Loucy (cell line): ENCODE measurements around the gene CFAP77.

ENCODE experiments used
- H2AFZ ChIP-seq: fragments of 200-600 bp; sonication (generic); 2 replicates; pipeline ENCODE4 v1.6.0; 2016; ENCODE audit warnings: antibody characterized with exemption, mild to moderate bottlenecking, low read length, moderate library complexity
- H3F3A ChIP-seq: fragments of 200-600 bp; 2 replicates; pipeline ENCODE4 v1.6.0; 2016; ENCODE audit warnings: antibody characterized with exemption, low read depth, mild to moderate bottlenecking
- H3K27me3 ChIP-seq: fragments of 200-600 bp; sonication (generic); 2 replicates; pipeline ENCODE4 v1.6.1; 2014; ENCODE audit warnings: low read length, mild to moderate bottlenecking; ENCODE audit not compliant: insufficient read depth, poor library complexity, severe bottlenecking
- H3K36me3 ChIP-seq: fragments of 200-600 bp; sonication (generic); 2 replicates; pipeline ENCODE4 v1.6.1; 2016; ENCODE audit warnings: low read length; ENCODE audit not compliant: insufficient read depth
- H3K4me1 ChIP-seq: fragments of 200-600 bp; sonication (generic); 2 replicates; pipeline ENCODE4 v1.5.1; 2014; ENCODE audit warnings: low read length, mild to moderate bottlenecking; ENCODE audit not compliant: insufficient read depth, poor library complexity, severe bottlenecking
- H3K4me2 ChIP-seq: fragments of 200-600 bp; sonication (generic); 2 replicates; pipeline ENCODE4 v1.6.0; 2014; ENCODE audit warnings: antibody characterized with exemption, low read length, low read depth, mild to moderate bottlenecking; ENCODE audit not compliant: poor library complexity, severe bottlenecking
- H3K4me3 ChIP-seq: fragments of 200-600 bp; sonication (generic); 2 replicates; pipeline ENCODE4 v1.5.1; 2014; ENCODE audit warnings: low read length, mild to moderate bottlenecking, mixed read lengths; ENCODE audit not compliant: poor library complexity, severe bottlenecking
- H3K79me2 ChIP-seq: fragments of 200-600 bp; sonication (generic); 2 replicates; pipeline ENCODE4 v1.6.1; 2014; ENCODE audit warnings: low read length; ENCODE audit not compliant: insufficient read depth
- H3K9ac ChIP-seq: fragments of 200-600 bp; sonication (generic); 2 replicates; pipeline ENCODE4 v1.6.0; 2014; ENCODE audit warnings: mild to moderate bottlenecking, low read depth, low read length, moderate library complexity; ENCODE audit not compliant: poor library complexity, severe bottlenecking
- H3K9me2 ChIP-seq: fragments of 200-600 bp; sonication (generic); replicated peaks from 2 replicates; pipeline ENCODE4 v1.6.1; 2016; ENCODE audit warnings: low read depth, low read length, mixed read lengths
- H3K9me3 ChIP-seq: fragments of 200-600 bp; sonication (generic); 2 replicates; pipeline ENCODE4 v1.6.1; 2014; ENCODE audit warnings: mild to moderate bottlenecking, antibody characterized with exemption, low read length, low read depth; ENCODE audit not compliant: insufficient read depth
- H4K20me1 ChIP-seq: fragments of 200-600 bp; sonication (generic); 2 replicates; pipeline ENCODE4 v1.6.0; 2014; ENCODE audit warnings: antibody characterized with exemption, low read length, mild to moderate bottlenecking; ENCODE audit not compliant: insufficient read depth, poor library complexity, severe bottlenecking
- EZH2phosphoT487 ChIP-seq: fragments of 200-600 bp; IDR thresholded peaks from 2 replicates; pipeline ENCODE4 v1.6.1; 2018; ENCODE audit warnings: antibody characterized with exemption, mild to moderate bottlenecking, moderate library complexity, borderline replicate concordance
- TF ChIP-seq, protein P1 (sequence below): fragments of 200-600 bp; sonication (generic); conservative IDR thresholded peaks from 2 replicates; pipeline ENCODE4 v1.5.1; 2014; ENCODE audit warnings: mild to moderate bottlenecking, antibody characterized with exemption, low read length

The CFAP77 gene

DNA sequence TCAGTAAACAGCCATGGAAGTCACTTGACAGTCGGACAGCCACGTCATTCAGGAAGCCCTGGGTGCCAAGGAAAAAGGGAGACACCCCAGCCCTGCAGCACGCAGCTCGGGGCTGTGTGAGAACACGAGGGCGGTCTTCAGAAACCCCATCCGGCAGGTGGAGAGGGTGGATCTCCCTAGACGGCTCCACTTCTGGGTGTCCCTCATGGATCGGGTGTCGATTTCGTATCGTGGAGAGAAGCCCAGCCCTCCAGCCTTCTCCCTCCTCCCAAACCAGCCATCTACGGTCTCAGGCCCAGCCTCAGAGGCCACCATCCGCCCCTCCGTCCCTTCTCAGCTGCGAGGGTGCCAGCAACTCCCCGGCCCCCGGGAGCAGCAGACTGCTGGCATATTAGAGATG lies 106.9 kb downstream of the CFAP77 start:
- Histone ChIP-seq H2AFZ (no peak overlapping the region), H3K4me3 (no peak overlapping the region), H3K36me3 (no peaks in the 10 kb centered on the region), H3K9ac (no peak overlapping the region), H3K79me2 (no peaks in the 10 kb centered on the region), H3K4me2 (no peak overlapping the region), H3K9me2 (no peaks in the 10 kb centered on the region), H3K9me3 (no peaks in the 10 kb centered on the region), H3K4me1 (no peaks in the 10 kb centered on the region), H3F3A (no peaks in the 10 kb centered on the region), H4K20me1 (no peaks in the 10 kb centered on the region), H3K27me3 (no peaks in the 10 kb centered on the region)
- no peak for TF ChIP-seq EZH2phosphoT487
- TF ChIP-seq, protein P1, sequence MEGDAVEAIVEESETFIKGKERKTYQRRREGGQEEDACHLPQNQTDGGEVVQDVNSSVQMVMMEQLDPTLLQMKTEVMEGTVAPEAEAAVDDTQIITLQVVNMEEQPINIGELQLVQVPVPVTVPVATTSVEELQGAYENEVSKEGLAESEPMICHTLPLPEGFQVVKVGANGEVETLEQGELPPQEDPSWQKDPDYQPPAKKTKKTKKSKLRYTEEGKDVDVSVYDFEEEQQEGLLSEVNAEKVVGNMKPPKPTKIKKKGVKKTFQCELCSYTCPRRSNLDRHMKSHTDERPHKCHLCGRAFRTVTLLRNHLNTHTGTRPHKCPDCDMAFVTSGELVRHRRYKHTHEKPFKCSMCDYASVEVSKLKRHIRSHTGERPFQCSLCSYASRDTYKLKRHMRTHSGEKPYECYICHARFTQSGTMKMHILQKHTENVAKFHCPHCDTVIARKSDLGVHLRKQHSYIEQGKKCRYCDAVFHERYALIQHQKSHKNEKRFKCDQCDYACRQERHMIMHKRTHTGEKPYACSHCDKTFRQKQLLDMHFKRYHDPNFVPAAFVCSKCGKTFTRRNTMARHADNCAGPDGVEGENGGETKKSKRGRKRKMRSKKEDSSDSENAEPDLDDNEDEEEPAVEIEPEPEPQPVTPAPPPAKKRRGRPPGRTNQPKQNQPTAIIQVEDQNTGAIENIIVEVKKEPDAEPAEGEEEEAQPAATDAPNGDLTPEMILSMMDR: no peak

DNA sequence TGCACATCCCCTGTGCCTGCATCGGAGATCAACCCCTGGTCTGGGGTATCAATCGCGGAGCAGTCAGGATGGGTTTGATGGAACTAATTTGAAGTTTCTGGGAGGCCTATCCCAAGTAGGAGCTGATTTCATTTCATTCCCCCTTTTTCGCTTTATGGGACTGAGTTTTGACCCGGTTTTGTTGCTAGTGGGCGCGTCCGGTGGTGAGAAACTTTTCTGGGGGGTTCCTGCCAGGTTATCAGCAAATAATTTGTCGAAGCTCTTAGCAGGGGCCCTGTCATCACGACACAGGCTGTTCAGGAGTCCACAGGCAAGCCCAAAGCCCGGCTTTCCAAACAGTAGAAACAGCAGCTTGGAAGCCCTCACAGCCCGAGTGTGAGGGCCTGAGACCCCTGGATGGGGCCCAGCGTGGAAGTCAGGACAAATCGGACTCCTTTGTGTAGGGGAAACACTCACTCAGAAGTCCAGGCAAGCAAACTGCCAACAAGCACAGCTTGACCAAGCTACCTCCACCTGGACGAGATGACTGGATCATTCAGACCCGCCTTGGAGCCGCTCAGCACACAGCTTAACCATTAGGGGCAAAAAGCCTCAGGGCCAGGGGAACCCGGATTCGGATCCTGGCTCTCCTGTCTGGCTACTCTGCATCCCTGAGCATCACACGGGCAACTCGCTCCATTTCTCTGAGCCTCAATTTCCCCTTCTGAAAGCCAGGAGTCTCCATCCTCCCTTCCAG lies 108.0 kb downstream of the CFAP77 start:
- Histone ChIP-seq H3K27me3 (no peaks in the 10 kb centered on the region), H3K9me2 (no peaks in the 10 kb centered on the region), H3K9ac (no peak overlapping the region), H3K79me2 (no peaks in the 10 kb centered on the region), H4K20me1 (no peaks in the 10 kb centered on the region), H3F3A (no peaks in the 10 kb centered on the region), H3K36me3 (no peaks in the 10 kb centered on the region), H3K4me2 (no peak overlapping the region), H2AFZ (no peak overlapping the region), H3K9me3 (no peaks in the 10 kb centered on the region), H3K4me1 (no peaks in the 10 kb centered on the region), H3K4me3 (no peak overlapping the region)
- TF ChIP-seq, protein P1: no peak
- TF ChIP-seq EZH2phosphoT487: no peak

DNA sequence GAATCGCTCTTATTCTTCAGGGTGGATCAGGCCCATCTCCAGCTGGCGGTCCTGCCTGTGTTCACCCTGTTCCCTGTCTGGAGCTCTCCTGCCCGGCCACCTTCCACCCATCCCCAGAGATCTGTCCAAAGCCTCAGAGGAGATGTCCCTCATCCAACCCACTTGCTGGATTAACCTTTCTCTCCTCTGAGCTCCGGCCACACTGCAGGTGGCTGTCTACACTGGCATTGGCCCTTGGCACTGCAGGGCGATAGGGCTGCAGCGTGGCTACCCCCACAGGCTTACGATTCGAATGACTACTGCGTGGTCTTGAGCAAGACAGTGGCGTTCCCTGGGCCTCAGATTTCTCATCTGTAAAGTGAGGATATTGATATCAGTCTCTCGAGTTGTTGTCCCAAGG lies 108.6 kb downstream of the CFAP77 start:
- Histone ChIP-seq H3K4me2 (no peak overlapping the region), H2AFZ (no peak overlapping the region), H4K20me1 (no peaks in the 10 kb centered on the region), H3K27me3 (no peaks in the 10 kb centered on the region), H3K79me2 (no peaks in the 10 kb centered on the region), H3K9me3 (no peaks in the 10 kb centered on the region), H3K4me3 (no peak overlapping the region), H3K9me2 (no peaks in the 10 kb centered on the region), H3K36me3 (no peaks in the 10 kb centered on the region), H3K4me1 (no peaks in the 10 kb centered on the region), H3K9ac (no peak overlapping the region), H3F3A (no peaks in the 10 kb centered on the region)
- TF ChIP-seq, protein P1: no peak
- no peak for TF ChIP-seq EZH2phosphoT487
